Measurements from ENCODE around the gene ZNF57. TPM values are rescaled to one million over a fixed set of nuclear protein-coding genes. Genes with fewer than 3 reads are reported as not detected.

ZNF57 gene
- total and polyA plus RNA-seq, 2 of the 13 experiments (the other 11 are each of a cell fraction or from before 2014, with no cell fraction given): 6.6 to 17.5 TPM

DNA sequence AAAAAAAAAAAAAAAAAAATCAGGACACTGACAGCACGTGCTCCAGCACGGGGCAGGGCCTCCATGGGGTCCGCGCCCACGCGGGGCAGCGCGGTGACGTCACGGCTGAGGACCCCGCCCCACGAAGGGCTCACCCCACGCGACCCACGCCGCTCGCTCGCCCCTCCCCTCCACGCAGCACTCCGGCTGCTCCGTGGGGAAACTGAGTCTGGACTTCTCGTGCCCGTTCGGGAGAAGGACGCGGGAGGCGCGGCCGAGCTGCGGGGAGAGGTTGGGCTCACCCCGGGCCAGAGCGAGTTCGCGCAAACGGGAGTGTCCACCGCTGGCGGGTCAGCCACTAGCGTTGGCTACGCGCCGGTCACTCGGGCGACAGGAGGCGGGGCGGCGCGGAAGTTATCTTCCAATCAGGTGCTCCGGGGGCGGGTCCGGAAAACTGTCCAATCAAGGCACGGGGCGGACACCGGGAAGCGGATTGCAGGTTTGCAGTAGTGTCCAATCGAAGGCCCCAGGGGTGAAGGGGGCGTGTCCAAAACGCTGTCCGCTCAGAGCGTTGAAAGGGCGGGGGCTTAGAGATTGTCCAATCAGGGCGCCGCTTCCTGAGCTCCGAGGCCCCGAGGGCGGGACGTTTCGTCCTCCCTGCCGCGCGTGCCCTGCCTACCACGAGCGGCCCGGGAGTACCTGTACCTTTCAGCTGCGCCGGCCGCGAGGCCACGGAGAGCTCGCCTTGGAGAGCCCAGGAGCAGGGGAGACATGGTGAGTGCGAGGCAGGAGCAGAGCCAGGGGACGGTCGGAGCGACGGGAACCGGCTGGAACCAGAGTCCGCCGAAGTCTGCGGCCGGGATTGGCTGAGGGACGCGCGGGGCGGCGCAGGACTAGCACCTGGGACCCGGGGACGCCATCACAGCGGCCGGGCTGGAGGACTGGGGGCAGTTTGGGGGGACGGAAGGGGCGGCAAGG, at the start of gene ZNF57 (continued):
- TF ChIP-seq ZNF501 (CRISPR knock-in tag; IDR thresholded peaks at IDR 0.05): peak; percentile 69
- no peak for TF ChIP-seq MIXL1 (CRISPR knock-in tag; IDR thresholded peaks at IDR 0.05)
- peak; percentile 60; the same call in 1 of the 2 replicates for TF ChIP-seq SP1 (IDR thresholded peaks at IDR 0.05)
- TF ChIP-seq SP1 (CRISPR knock-in tag; IDR thresholded peaks at IDR 0.05): peak; percentile 91
- TF ChIP-seq MYC (CRISPR knock-in tag; IDR thresholded peaks at IDR 0.05; ENCODE audit: borderline replicate concordance): peak; percentile 70
- no peak for TF ChIP-seq ZNF780A (CRISPR knock-in tag; IDR thresholded peaks at IDR 0.05)
- TF ChIP-seq, protein P1, sequence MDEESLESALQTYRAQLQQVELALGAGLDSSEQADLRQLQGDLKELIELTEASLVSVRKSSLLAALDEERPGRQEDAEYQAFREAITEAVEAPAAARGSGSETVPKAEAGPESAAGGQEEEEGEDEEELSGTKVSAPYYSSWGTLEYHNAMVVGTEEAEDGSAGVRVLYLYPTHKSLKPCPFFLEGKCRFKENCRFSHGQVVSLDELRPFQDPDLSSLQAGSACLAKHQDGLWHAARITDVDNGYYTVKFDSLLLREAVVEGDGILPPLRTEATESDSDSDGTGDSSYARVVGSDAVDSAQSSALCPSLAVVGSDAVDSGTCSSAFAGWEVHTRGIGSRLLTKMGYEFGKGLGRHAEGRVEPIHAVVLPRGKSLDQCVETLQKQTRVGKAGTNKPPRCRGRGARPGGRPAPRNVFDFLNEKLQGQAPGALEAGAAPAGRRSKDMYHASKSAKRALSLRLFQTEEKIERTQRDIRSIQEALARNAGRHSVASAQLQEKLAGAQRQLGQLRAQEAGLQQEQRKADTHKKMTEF (CRISPR knock-in tag; IDR thresholded peaks at IDR 0.05): peak; percentile 65; the same call in 1 of the 2 replicates
- TF ChIP-seq SMYD3 (CRISPR knock-in tag; IDR thresholded peaks at IDR 0.05): 0 out of 2 replicates have a peak, but pooled peaks have one; percentile 67
- TF ChIP-seq SALL1 (CRISPR knock-in tag; IDR thresholded peaks at IDR 0.05): peak; percentile 71
- no peak for TF ChIP-seq MAFF (IDR thresholded peaks at IDR 0.05; ENCODE audit: low read depth, low read length)
- no peak for TF ChIP-seq ZNF24 (IDR thresholded peaks at IDR 0.05)
- peak; percentile 56 for TF ChIP-seq MED1 (CRISPR knock-in tag; IDR thresholded peaks at IDR 0.05)
- no peak for TF ChIP-seq SAFB2 (CRISPR knock-in tag; IDR thresholded peaks at IDR 0.05; ENCODE audit: borderline replicate concordance, low read depth)
- TF ChIP-seq, protein P2, sequence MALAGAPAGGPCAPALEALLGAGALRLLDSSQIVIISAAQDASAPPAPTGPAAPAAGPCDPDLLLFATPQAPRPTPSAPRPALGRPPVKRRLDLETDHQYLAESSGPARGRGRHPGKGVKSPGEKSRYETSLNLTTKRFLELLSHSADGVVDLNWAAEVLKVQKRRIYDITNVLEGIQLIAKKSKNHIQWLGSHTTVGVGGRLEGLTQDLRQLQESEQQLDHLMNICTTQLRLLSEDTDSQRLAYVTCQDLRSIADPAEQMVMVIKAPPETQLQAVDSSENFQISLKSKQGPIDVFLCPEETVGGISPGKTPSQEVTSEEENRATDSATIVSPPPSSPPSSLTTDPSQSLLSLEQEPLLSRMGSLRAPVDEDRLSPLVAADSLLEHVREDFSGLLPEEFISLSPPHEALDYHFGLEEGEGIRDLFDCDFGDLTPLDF (CRISPR knock-in tag; IDR thresholded peaks at IDR 0.05): peak; percentile 43
- no peak for TF ChIP-seq TBX3 (IDR thresholded peaks at IDR 0.05; ENCODE audit: borderline replicate concordance)
- TF ChIP-seq ZSCAN12 (CRISPR knock-in tag; IDR thresholded peaks at IDR 0.05): no peak
- TF ChIP-seq, protein P3, sequence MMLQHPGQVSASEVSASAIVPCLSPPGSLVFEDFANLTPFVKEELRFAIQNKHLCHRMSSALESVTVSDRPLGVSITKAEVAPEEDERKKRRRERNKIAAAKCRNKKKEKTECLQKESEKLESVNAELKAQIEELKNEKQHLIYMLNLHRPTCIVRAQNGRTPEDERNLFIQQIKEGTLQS (CRISPR knock-in tag; IDR thresholded peaks at IDR 0.05): peak; percentile 51; the same call in 1 of the 2 replicates
- TF ChIP-seq GATAD2A (CRISPR knock-in tag; IDR thresholded peaks at IDR 0.05): peak; percentile 25; the same call in 1 of the 2 replicates
- TF ChIP-seq ZNF607 (CRISPR knock-in tag; IDR thresholded peaks at IDR 0.05; ENCODE audit: borderline replicate concordance): no peak
- TF ChIP-seq ZNF589 (CRISPR knock-in tag; conservative IDR thresholded peaks at IDR 0.05): 0 out of 2 replicates have a peak, but pooled peaks have one; percentile 67
- no peak for TF ChIP-seq ARNT (IDR thresholded peaks at IDR 0.05)
- TF ChIP-seq NFYC (CRISPR knock-in tag; IDR thresholded peaks at IDR 0.05): peak; percentile 93
- peak; percentile 65; the same call in 1 of the 2 replicates for TF ChIP-seq TGIF2 (CRISPR knock-in tag; IDR thresholded peaks at IDR 0.05)
- TF ChIP-seq, protein P4, sequence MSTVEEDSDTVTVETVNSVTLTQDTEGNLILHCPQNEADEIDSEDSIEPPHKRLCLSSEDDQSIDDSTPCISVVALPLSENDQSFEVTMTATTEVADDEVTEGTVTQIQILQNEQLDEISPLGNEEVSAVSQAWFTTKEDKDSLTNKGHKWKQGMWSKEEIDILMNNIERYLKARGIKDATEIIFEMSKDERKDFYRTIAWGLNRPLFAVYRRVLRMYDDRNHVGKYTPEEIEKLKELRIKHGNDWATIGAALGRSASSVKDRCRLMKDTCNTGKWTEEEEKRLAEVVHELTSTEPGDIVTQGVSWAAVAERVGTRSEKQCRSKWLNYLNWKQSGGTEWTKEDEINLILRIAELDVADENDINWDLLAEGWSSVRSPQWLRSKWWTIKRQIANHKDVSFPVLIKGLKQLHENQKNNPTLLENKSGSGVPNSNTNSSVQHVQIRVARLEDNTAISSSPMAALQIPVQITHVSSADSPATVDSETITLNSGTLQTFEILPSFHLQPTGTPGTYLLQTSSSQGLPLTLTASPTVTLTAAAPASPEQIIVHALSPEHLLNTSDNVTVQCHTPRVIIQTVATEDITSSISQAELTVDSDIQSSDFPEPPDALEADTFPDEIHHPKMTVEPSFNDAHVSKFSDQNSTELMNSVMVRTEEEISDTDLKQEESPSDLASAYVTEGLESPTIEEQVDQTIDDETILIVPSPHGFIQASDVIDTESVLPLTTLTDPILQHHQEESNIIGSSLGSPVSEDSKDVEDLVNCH (CRISPR knock-in tag; IDR thresholded peaks at IDR 0.05): no peak
- TF ChIP-seq SOX5 (CRISPR knock-in tag; IDR thresholded peaks at IDR 0.05; ENCODE audit: borderline replicate concordance): peak; percentile 44; the same call in 1 of the 2 replicates
- 0 out of 2 replicates have a peak, but pooled peaks have one; percentile 18 for TF ChIP-seq HMG20B (CRISPR knock-in tag; conservative IDR thresholded peaks at IDR 0.05)
- 0 out of 2 replicates have a peak, but pooled peaks have one; percentile 21 for TF ChIP-seq ZNF235 (CRISPR knock-in tag; IDR thresholded peaks at IDR 0.05; ENCODE audit: borderline replicate concordance)
